Measurements from ENCODE around the gene REEP1. TPM values are rescaled to one million over a fixed set of nuclear protein-coding genes. Genes with fewer than 3 reads are reported as not detected.

Gene REEP1
- total and polyA plus RNA-seq, 2 of the 4 experiments (the other 2 are of a cell fraction): under 0.01 to 0.03 TPM

DNA sequence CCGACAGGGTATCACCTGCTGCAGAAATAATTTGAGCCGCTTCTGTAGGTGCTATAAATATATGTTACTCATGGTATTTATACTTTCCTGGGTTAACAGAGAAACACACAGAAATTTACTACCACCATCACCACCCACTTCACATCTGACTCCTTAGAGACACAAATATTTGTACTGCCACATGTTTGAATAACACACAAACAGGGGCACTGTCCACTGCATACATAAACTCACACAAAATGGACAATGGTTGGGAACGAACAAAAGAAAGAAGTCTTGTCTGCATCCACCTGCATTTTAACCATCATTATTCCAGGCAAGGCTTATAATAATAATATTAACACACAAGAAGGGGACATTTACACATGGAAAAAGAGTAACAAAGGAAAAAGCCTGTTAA lies 166.1 kb downstream of the REEP1 start:
- H3K56ac ChIP-seq (ENCODE audit: extremely low read depth, insufficient read depth, low read length): no peak overlapping the region
- no peaks in the 10 kb centered on the region for H3K27me3 ChIP-seq (ENCODE audit: control insufficient read depth, insufficient read depth, low read length)
- H2AFZ ChIP-seq (replicated peaks; ENCODE audit: low read length, poor library complexity): no peak overlapping the region
- no peak overlapping the region for H3K9ac ChIP-seq (ENCODE audit: low read depth, low read length)
- no peak overlapping the region for H4K5ac ChIP-seq (ENCODE audit: low read depth, low read length)
- no peak overlapping the region for H4K91ac ChIP-seq (ENCODE audit: insufficient read depth, low read depth, low read length)
- POLR2A ChIA-PET (ENCODE audit: unreplicated experiment): no interaction called here
- CTCF ChIA-PET: no interaction called here
- H2BK20ac ChIP-seq (ENCODE audit: low read depth, low read length): no peak overlapping the region
- TF ChIP-seq CHD1 (IDR thresholded peaks at IDR 0.05; ENCODE audit: low read depth, low read length) (no peak), NFE2L2 (IDR thresholded peaks at IDR 0.05; ENCODE audit: low read depth, low read length) (no peak), RCOR1 (IDR thresholded peaks at IDR 0.05; ENCODE audit: insufficient replicate concordance, low read length) (no peak), BHLHE40 (IDR thresholded peaks at IDR 0.05; ENCODE audit: low read depth, low read length) (no peak), SMC3 (IDR thresholded peaks at IDR 0.05; ENCODE audit: low read depth, low read length) (no peak), RFX5 (IDR thresholded peaks at IDR 0.05; ENCODE audit: low read depth, low read length) (no peak), MXI1 (IDR thresholded peaks at IDR 0.05; ENCODE audit: borderline replicate concordance, low read depth, low read length) (no peak), POLR2A (IDR thresholded peaks at IDR 0.05; ENCODE audit: low read depth, low read length) (no peak), CEBPB (IDR thresholded peaks at IDR 0.05; ENCODE audit: low read depth, low read length) (no peak), RAD21 (IDR thresholded peaks at IDR 0.05; ENCODE audit: low read length) (no peak)
- TF ChIP-seq, protein P1, sequence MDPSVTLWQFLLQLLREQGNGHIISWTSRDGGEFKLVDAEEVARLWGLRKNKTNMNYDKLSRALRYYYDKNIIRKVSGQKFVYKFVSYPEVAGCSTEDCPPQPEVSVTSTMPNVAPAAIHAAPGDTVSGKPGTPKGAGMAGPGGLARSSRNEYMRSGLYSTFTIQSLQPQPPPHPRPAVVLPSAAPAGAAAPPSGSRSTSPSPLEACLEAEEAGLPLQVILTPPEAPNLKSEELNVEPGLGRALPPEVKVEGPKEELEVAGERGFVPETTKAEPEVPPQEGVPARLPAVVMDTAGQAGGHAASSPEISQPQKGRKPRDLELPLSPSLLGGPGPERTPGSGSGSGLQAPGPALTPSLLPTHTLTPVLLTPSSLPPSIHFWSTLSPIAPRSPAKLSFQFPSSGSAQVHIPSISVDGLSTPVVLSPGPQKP (IDR thresholded peaks at IDR 0.05; ENCODE audit: borderline replicate concordance, low read depth, low read length): no peak
- TF ChIP-seq, protein P2, sequence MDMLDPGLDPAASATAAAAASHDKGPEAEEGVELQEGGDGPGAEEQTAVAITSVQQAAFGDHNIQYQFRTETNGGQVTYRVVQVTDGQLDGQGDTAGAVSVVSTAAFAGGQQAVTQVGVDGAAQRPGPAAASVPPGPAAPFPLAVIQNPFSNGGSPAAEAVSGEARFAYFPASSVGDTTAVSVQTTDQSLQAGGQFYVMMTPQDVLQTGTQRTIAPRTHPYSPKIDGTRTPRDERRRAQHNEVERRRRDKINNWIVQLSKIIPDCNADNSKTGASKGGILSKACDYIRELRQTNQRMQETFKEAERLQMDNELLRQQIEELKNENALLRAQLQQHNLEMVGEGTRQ (IDR thresholded peaks at IDR 0.05; ENCODE audit: low read depth, low read length): no peak
- TF ChIP-seq, protein P3, sequence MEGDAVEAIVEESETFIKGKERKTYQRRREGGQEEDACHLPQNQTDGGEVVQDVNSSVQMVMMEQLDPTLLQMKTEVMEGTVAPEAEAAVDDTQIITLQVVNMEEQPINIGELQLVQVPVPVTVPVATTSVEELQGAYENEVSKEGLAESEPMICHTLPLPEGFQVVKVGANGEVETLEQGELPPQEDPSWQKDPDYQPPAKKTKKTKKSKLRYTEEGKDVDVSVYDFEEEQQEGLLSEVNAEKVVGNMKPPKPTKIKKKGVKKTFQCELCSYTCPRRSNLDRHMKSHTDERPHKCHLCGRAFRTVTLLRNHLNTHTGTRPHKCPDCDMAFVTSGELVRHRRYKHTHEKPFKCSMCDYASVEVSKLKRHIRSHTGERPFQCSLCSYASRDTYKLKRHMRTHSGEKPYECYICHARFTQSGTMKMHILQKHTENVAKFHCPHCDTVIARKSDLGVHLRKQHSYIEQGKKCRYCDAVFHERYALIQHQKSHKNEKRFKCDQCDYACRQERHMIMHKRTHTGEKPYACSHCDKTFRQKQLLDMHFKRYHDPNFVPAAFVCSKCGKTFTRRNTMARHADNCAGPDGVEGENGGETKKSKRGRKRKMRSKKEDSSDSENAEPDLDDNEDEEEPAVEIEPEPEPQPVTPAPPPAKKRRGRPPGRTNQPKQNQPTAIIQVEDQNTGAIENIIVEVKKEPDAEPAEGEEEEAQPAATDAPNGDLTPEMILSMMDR (conservative IDR thresholded peaks at IDR 0.05; ENCODE audit: low read depth, low read length): no peak
- H3K4me2 ChIP-seq (ENCODE audit: low read depth, low read length): no peak overlapping the region
- no peak for DNase-seq
- no peak overlapping the region for H3K4ac ChIP-seq (ENCODE audit: low read depth, low read length)
- H3K4me3 ChIP-seq (ENCODE audit: insufficient read depth, low read depth, low read length): no peak overlapping the region
- no peak overlapping the region for H2BK15ac ChIP-seq (ENCODE audit: low read depth, low read length)
- no peaks in the 10 kb centered on the region for H3K9me1 ChIP-seq (ENCODE audit: insufficient read depth, low read length)
- no peak overlapping the region for H2BK5ac ChIP-seq (ENCODE audit: low read depth, low read length, poor library complexity, severe bottlenecking)
- no TSS peak for BruUV-seq (replicated peaks)
- H3K14ac ChIP-seq (replicated peaks; ENCODE audit: low read depth, low read length): no peak overlapping the region
- no peak overlapping the region for H2AK5ac ChIP-seq (ENCODE audit: low read depth, low read length)
- H2AK9ac ChIP-seq (replicated peaks; ENCODE audit: low read depth, low read length, poor library complexity): no peak overlapping the region
- H3K23ac ChIP-seq (ENCODE audit: low read depth, low read length): no peak overlapping the region
- no peak overlapping the region for H4K8ac ChIP-seq (ENCODE audit: low read depth in 2 of 2, low read length in 2 of 2)
- intact Hi-C loops (cut with micrococcal nuclease): no loop called here
- H3K27ac ChIP-seq (ENCODE audit: insufficient read depth, low read length): no peak overlapping the region
- H3K4me1 ChIP-seq (ENCODE audit: control insufficient read depth, insufficient read depth, low read length): 0 out of 2 replicates have a peak, but pooled peaks cover 1% of the 10 kb centered on the region
- dilution Hi-C loops (cut with HindIII; ENCODE audit: low sequenced_read_pairs, unreplicated experiment): no loop called here
- no peak overlapping the region for H2BK120ac ChIP-seq (ENCODE audit: low read depth, low read length)
- H4K20me1 ChIP-seq (ENCODE audit: insufficient read depth, low read length): no peaks in the 10 kb centered on the region
- no CpG with 5 or more reads among the region's 3 CpGs for WGBS, 2 experiments (ENCODE audit: extremely low coverage in 2 of 2, insufficient read length in 1 of 2)
- peaks cover 31% of the 10 kb centered on the region for H3K36me3 ChIP-seq (ENCODE audit: control insufficient read depth, insufficient read depth, low read length)
- peaks cover 10 to 17% of the 10 kb centered on the region in 2 experiments for H3K79me1 ChIP-seq (ENCODE audit: low read depth in 1 of 2, low read length in 2 of 2)
- no peak overlapping the region for H3K18ac ChIP-seq (ENCODE audit: low read depth, low read length)
- no peak for ATAC-seq (ENCODE audit: low read depth)
- in situ Hi-C loops (cut with MboI; ENCODE audit: low sequenced_read_pairs): no loop called here
- no peaks in the 10 kb centered on the region for H3K9me3 ChIP-seq (ENCODE audit: control insufficient read depth, insufficient read depth, low read length)

Measured in IMR-90 (cell line).